Renal cortex interstitium (tissue), 11 donors: Measurements from ENCODE around the gene CSTF1. TPM values are rescaled to one million over a fixed set of nuclear protein-coding genes. Genes with fewer than 3 reads are reported as not detected.
"Not testable (repeated sequence)": the region's sequence is repeated elsewhere in the genome, so short reads cannot be mapped to it uniquely, and the experiment has no call there.

Experiments
- DNase-seq, 11 donors: peaks; one replicate each; pipeline ENCODE4 v3.0.0-alpha.2; 2013; ENCODE audit warnings: low read depth in 9 of 11, low spot score in 4 of 11; ENCODE audit errors: extremely low read depth in 1 of 11
- polyA plus RNA-seq, 3 donors: library from polyadenylated mRNA; unstranded; fragments of 120-200 nt; gene quantifications; one replicate each; pipeline ENCODE4 v1.2.1, GENCODE V29; 2013; ENCODE audit not compliant: insufficient read length in 3 of 3

Gene CSTF1
- polyA plus RNA-seq, 3 donors, result 42.8 to 49.7 (median 43.6) TPM

DNA sequence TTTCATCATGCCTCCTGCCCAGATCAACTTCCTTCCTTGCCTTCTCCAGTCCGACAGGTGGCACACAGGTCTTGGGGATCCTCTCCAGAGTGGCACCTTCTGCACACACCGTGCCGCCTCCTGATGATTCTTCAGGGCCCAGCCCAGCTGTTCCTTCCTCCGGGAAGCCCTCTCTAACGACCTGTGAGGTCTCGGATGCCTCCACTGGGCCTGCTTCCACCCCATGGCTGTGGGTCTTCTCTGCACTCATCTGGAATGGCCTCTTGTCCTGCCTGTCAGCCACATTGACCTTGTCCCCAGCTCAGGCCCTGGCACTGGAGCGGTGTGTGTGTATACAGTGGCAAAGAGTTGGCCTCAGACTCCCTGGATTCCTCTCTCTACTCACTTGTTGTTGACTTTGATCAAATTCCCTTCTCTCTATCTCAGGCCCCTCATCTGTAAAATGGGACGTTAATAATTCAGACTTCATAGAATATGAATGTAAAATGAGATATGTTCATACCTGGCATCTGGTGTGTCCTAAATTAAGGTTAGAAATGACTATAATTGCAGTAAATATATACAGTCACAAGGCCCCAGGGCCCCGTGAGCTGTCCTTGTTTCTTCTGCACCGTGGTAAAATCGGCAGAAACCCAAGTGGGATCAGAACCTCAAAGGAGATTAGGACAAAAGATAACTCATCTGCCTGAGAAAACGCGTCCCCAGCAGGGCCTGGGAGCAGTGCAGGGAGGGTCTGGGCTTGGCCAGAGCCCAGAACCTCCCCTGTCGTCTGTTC, 32.1 kb upstream of the CSTF1 start:
- DNase-seq, result no peak

GRCh38 chr20:56360908-56361205, 31.6 kb upstream of the CSTF1 start:
- no peak for DNase-seq

DNA sequence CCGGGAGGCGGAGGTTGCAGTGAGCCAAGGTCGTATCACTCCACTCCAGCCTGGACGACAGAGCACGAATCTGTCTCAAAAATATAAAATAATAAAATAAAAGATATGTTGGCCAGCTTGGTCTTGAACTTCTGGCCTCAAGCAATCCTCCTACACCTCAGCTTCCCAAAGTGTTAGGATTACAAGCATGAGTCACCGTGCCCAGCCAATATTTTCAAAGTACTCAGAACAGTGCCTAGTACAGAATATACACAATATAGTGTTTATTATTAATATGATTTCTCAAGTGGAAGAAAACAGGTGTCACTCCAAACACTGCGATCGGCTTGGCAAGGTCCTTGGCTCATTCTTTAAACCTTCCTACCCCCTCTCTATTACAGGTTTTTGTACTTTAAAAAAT, 30.5 kb upstream of the CSTF1 start:
- DNase-seq, result no peak

- no peak for DNase-seq
Observed at GRCh38 chr20:56362833-56363413, 29.5 kb upstream of the CSTF1 start.

- DNase-seq, result no peak
Observed at GRCh38 chr20:56363491-56363890, 29.0 kb upstream of the CSTF1 start.

DNA sequence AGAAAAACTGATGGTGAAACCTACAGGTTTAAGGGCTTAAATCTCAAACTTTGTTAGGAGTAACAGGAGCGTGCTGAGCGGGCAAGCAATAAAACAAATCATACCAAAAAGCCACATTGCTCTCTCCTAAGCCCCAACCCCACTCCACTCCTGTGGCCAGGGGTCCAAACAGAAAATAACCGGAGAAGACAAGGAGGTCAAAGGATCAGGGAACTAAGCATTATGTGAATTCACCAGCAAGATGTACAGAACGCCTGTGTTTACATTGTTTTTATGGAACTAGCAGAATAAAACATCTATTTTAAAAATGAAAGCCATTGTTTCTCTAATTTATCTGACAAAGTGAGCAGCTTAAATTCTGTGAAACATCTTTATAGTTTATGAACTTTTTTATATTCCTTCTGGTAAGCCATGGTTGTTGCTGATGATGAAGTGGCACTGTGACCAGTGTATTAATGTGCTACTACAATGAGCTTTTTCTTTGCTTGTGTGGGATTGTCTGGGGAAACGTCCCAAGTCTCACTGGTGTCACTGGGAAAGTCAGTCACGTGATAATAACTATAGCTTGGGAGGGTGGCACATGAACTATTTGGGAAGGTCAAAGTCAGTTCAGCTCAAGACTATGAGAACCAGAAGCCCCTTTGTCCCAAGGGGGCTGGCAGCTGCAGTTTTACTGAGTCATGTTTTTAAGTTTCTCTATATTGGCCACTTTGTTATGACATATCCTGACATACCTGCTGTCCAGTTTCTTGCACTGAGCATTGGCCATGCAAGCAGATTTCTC, 23.9 kb upstream of the CSTF1 start:
- no peak for DNase-seq

DNA sequence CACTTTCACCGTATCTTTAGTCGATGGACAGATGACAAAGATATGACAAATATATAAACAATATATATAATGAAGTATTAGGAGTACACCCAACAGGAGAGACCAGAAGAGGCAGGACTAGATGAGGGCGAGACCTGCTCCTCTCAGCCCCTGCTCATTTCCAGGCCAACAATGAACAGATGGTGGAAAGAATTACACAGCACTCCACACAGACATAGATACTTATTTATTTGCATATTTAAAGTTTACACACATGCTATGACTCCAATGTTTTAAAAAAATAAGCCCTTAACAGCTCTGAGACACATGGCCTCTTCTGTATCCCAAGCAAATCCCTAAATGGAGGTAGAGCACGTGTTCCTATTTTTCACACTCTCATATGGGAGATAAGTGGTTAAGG, 23.3 kb upstream of the CSTF1 start:
- no peak for DNase-seq

GRCh38 chr20:56371977-56372376, 20.5 kb upstream of the CSTF1 start:
- no peak for DNase-seq

GRCh38 chr20:56372850-56373249, 19.6 kb upstream of the CSTF1 start:
- DNase-seq, result no peak

- no peak for DNase-seq
Observed at GRCh38 chr20:56373942-56374341, 18.5 kb upstream of the CSTF1 start.

GRCh38 chr20:56376331-56376730, 16.1 kb upstream of the CSTF1 start:
- no peak for DNase-seq

DNA sequence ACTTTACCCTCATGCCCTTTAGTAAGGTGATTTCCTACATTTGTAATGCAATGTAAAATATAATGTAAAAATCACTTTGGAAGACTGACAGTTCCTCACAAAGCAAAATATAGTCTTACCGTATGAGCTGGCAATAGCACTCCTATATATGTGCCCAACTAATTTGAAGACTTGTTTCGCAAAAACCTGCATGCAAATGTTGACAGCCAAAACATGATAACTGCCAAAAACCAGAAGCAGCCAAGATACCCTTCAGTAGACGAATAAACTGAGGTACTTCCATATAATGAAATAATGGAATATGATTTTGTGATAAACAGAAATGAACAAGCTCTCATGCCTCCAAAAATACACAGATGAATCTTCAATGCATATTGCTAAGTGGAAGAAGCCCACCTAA, 14.1 kb upstream of the CSTF1 start:
- no peak for DNase-seq

DNA sequence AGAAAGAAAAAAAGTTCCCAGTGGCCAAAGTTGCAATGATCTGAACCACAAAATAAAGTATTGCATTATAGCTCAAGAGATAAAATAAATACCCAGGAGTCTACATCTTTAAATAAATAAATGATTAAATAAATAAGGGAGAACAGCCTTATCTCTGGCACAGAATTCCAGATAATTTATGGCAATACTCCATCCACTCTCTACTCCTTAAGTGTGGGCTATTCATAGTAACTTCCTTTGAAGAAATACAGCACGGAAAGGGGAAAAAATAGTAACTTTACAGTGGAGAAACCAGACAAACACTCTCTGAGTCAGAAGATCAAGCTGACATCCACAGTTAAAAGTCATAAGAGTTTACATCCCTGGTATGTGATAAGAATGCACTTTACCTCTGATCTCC, 12.1 kb upstream of the CSTF1 start:
- DNase-seq, result no peak

DNA sequence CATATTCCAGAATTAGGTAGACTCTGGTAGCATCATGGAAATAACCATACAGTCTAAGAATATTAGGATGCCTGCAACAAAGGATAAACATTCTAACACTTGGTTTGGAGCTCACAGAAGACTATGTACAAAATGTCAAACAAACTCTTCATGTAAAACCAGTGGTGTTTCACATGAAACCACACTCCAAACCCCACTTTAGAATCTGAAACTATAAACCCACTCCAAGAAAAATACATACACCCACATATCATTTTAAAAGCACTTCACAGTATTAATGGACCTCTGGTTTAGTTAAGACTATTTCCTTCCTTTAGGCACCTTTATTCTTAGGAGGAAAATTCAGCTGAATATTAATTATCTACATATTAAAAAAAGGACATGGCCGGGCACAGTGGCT, 10.9 kb upstream of the CSTF1 start:
- no peak for DNase-seq

- no peak for DNase-seq
Observed at GRCh38 chr20:56382696-56383095, 9.7 kb upstream of the CSTF1 start.

DNA sequence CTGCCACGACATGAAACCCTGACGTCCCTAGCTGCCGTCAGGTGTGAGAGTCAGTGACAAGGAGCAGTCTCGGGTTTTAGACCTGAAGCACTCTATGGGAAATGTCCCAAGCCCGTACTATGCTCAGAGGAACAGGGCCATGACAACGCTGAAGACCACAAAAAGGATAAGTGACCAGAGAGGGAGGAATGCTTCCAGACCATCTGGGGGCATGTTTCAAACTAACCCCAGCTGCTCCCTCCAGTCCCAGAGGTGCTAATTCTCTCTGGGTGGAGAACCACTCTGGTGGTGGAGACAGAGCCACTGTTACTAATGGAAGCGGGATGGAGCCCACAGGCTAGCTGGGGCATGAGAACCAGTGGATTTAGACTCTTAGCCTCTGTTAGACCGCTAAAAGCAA, 9.1 kb upstream of the CSTF1 start:
- no peak for DNase-seq

GRCh38 chr20:56385130-56385529, 7.3 kb upstream of the CSTF1 start:
- DNase-seq, result no peak

GRCh38 chr20:56386219-56386618, 6.2 kb upstream of the CSTF1 start:
- no peak for DNase-seq

DNA sequence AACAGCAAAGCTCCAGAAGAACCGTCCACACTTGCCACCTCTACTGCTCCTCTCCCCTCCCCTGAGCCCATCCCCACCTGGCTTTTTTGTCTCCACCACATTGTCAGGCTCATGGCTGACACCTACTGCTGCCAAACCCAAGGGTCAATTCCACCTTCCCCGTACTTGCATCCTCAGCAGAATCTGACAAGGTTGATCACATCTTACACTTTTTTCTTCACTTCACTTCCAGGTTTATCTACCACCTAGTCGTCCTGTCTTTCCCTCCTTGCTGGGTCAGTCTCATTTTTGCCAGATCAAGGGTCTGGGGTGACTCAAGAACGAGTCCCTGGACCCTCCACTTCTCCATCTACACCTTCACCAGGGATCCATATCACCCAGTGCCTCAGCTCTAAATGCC, 3.6 kb upstream of the CSTF1 start:
- DNase-seq, result no peak

- DNase-seq, result no peak
Observed at GRCh38 chr20:56389807-56390206, 2.6 kb upstream of the CSTF1 start.

DNA sequence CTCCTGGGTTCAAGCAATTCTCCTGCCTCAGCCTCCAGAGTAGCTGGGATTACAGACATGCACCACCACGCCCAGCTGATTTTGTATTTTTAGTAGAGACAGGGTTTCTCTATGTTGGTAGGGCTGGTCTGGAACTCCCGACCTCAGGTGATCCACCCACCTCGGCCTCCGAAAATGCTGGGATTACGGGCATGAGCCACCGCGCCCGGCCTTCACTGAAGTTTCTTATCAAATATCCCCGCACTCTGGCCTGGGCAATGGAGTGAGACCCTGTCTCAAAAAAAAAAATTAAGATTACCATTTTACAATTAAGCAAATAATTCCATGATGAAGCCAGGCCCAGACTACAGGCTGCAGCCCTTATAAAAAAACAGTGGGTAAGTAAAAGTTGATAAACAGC, 2.0 kb upstream of the CSTF1 start:
- not testable (repeated sequence) for DNase-seq
